HG02798 (cell line): ENCODE results near the gene LRSAM1.
A peak's percentile ranks its signal among the peaks of the same experiment; 100 is the strongest.

Source experiments
- ATAC-seq: cut with Tn5 transposase; IDR thresholded peaks from one replicate; pipeline ENCODE4 v1.9.1; 2021; ENCODE audit warnings: mild to moderate bottlenecking; ENCODE audit not compliant: unreplicated experiment, poor library complexity

Gene LRSAM1

GRCh38 chr9:127423934-127424675 lies 27.2 kb upstream of the LRSAM1 start, which contains the start of gene ZNF79:
Gene ZNF79 (plus strand): TSS chr9:127424382. CDS start chr9:127424788, 406 bp downstream.
- ATAC-seq: peak; percentile 90

DNA sequence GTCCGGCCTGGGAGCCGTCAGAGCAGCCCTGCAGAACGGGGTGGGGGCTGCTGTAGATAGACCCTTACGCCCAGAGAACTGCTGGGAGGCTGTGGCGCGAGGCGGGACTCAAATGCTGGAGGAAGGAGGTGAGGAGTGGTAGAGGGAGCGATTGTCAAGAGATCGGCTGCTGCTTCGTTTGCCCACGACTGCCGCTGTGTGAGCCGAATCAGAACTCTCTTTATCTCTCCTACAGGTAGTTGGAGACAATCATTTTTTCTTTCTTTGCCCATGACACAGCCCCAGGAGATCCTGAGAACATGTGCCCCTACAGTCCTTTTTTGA lies 26.7 kb upstream of the LRSAM1 start:
- ATAC-seq: no peak

GRCh38 chr9:127426756-127427155 lies 24.6 kb upstream of the LRSAM1 start:
- ATAC-seq: no peak

DNA sequence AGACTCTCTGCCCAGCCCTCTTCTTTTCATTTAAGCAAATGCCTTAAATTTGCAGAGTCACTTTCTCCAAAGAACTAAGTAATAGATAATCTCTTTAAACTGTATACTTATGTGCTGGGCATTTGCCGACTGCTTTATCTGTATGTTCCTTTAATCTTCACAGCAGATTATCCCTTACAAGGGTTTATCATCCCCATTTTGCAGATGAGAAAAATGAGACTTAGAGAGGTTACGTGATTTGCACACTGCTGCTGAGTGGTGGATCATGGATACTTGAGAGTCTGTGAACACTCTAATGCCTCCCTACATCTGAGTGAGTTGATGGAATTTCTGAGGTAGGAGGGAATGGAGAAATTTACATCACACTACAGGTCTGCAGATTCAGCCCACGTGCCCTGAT lies 23.0 kb upstream of the LRSAM1 start:
- no peak for ATAC-seq

- no peak for ATAC-seq
These were observed 20.9 kb upstream of the LRSAM1 start for GRCh38 chr9:127430415-127430814.

GRCh38 chr9:127437497-127438264 lies 13.6 kb upstream of the LRSAM1 start:
- no peak for ATAC-seq

DNA sequence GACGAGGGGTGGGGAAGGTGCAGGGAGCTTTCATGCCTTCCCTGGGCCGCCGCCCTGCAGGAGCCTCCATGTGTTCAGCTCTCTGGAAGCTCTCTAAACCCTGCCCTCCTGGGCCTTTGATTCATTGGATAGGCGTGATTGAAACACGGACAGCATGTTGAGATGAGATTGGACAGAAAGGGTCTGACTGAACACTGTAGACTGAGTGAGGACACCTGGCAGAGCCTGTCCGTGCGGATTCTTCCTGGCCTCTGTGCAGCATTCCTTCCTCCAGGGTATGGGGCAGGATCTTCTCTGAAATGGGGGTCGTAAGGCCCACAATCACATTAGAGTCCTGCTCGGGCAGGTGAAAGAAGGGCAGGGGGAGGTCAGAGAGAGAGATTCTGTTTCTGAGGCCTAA lies 12.9 kb upstream of the LRSAM1 start:
- no peak for ATAC-seq

GRCh38 chr9:127444283-127444920 lies 6.9 kb upstream of the LRSAM1 start:
- ATAC-seq: no peak

DNA sequence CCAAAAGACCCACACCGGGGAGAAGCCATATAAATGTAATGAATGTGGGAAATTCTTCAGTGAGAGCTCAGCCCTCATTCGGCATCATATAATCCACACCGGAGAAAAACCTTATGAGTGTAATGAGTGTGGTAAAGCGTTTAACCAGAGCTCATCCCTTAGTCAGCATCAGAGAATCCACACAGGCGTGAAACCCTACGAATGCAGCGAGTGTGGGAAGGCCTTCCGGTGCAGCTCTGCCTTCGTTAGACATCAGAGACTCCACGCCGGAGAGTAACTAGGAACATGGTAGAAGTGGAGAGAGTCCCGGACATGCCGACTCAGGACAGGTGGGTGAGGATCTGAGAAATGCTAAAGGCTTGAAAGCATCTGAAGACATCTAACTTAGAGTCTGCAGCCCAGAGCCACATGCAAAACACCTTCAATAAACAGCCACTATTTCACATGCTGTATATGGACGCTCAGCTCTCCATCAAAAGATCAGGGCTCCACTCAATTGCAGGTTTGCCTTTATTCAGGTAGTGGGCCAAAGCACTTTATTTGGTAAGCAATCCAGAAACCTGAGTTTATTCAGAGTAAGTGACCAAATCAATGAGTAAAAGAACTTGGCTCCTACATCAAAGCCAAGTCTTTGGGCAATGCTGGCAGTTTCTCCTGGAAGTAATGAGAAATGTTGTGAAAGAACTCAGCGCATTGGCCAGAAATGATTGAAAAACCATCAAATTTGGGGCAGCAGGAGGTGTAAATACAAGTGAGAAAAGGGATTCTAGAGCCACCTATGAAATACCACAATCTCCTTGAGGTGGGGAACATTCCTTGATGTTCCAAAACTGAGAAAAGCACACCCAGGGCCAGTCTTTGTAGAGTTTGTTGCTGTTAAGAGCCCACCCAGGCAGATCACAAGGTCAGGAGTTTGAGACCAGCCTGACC lies 6.1 kb upstream of the LRSAM1 start:
- ATAC-seq: no peak

GRCh38 chr9:127445851-127446712 lies 5.2 kb upstream of the LRSAM1 start:
- no peak for ATAC-seq

- ATAC-seq: no peak
These were observed 4.4 kb upstream of the LRSAM1 start for GRCh38 chr9:127446713-127447415.

- ATAC-seq: no peak
These were observed 3.7 kb upstream of the LRSAM1 start for GRCh38 chr9:127447416-127448111.

DNA sequence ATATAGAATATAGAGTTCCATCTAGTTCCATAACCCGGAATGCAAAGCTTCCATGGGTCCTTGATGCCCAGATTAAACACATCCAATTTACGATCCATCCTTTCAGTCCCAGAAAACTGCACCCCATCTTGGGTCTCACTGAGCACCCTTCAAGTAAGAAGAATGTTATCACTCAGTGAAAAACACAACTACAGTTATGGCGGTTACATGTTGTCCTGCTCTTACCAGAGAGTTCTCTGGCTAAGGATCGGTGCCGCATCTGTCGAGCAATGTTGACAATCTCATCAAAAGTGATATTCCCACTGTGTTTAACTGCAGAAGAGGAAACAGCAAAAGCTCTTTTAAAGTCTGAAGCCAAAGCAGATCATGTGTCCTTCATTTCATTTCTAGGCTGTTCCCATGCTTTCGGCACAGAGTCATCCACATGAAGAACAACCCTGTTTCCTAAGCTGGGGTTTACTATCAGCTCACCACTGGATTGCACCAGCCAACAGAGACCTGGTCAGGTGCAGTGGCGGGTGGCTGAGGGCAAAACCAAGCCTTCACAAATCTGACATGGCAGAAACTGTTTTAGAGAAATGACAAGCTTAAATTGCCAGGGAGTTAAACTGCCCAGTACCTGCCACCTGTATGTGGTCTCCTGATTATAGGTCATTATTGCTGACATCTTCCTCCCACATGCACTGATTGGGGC lies 3.1 kb upstream of the LRSAM1 start:
- no peak for ATAC-seq

- ATAC-seq: no peak
These were observed 1.9 kb upstream of the LRSAM1 start for GRCh38 chr9:127449332-127449966.

- no peak for ATAC-seq
These were observed 1.0 kb upstream of the LRSAM1 start for GRCh38 chr9:127450243-127450760.

DNA sequence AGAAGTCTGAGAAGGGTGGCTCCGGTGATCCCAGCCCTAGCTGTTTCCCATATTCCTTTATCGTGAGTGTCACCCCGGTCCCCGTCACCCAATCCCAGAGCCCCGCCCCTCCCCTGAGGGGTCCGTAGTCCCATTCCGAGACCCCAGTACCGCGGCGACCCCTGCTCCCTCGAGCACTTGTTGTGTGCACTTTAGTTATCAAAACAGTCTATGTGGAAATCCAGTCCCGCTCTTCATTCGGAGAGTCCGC lies 223 bp downstream of the LRSAM1 start:
- no peak for ATAC-seq
